HG03442 (cell line): Measurements from ENCODE around the gene HID1.
"Not testable (repeated sequence)": the region's sequence is repeated elsewhere in the genome, so short reads cannot be mapped to it uniquely, and the experiment has no call there.

Source experiments
- ATAC-seq: cut with Tn5 transposase; IDR thresholded peaks from one replicate; pipeline ENCODE4 v1.9.1; 2021; ENCODE audit warnings: mild to moderate bottlenecking, moderate library complexity; ENCODE audit not compliant: unreplicated experiment

Gene HID1

GRCh38 chr17:74969501-74969900, 3.1 kb downstream of the HID1 start:
- not testable (repeated sequence) for ATAC-seq

GRCh38 chr17:74968361-74968780, 4.2 kb downstream of the HID1 start:
- ATAC-seq: no peak

GRCh38 chr17:74964988-74965622, 7.5 kb downstream of the HID1 start:
- no peak for ATAC-seq

- ATAC-seq: no peak
These were observed 8.3 kb downstream of the HID1 start for GRCh38 chr17:74964246-74964761.

- no peak for ATAC-seq
These were observed 8.9 kb downstream of the HID1 start for GRCh38 chr17:74963656-74964055.

GRCh38 chr17:74962622-74963394, 9.8 kb downstream of the HID1 start:
- ATAC-seq: no peak

- no peak for ATAC-seq
These were observed 10.8 kb downstream of the HID1 start for GRCh38 chr17:74961657-74962350.

GRCh38 chr17:74960570-74961342, 11.8 kb downstream of the HID1 start:
- no peak for ATAC-seq

GRCh38 chr17:74959826-74960515, 12.6 kb downstream of the HID1 start:
- ATAC-seq: no peak

GRCh38 chr17:74957935-74958740, 14.4 kb downstream of the HID1 start:
- ATAC-seq: no peak

- ATAC-seq: no peak
These were observed 16.5 kb downstream of the HID1 start for GRCh38 chr17:74956093-74956492.

- no peak for ATAC-seq
These were observed 17.7 kb downstream of the HID1 start for GRCh38 chr17:74954665-74955421.

- no peak for ATAC-seq
These were observed 18.4 kb downstream of the HID1 start for GRCh38 chr17:74954115-74954514.

- ATAC-seq: no peak
These were observed 19.3 kb downstream of the HID1 start for GRCh38 chr17:74953134-74953687.

- ATAC-seq: no peak
These were observed 20.0 kb downstream of the HID1 start for GRCh38 chr17:74952431-74953133.

GRCh38 chr17:74951680-74952421, 20.7 kb downstream of the HID1 start:
- no peak for ATAC-seq

GRCh38 chr17:74951065-74951464, 21.5 kb downstream of the HID1 start:
- ATAC-seq: no peak
